Suppressor macrophage treated with lipopolysaccharide for 1 hour (primary cell): ENCODE data around the gene GEN1.

ENCODE experiments used
- DNase-seq, 3 donors: peaks; one replicate each; pipeline ENCODE4 v3.0.0-alpha.2; 2020 to 2022

GEN1 gene

DNA sequence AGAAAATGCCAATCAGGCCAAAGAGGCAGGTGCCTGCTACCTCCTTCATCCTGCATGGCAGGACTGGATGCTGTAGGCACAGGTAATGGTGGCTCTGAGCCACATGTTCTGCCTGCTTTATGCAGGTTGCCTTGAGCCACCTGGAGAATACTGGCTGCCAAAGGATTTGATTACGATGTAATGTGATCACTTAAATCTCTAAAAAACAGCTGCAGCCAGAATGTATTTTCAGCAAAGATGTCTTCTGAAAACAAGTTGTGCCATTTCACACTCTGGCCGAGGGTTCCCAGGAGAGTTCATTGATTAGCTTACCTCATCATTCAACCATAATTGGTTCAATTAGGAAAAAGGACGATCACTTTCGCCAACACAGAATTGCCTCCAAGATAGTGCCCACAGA is 44.4 kb downstream of the GEN1 start:
- no peak for DNase-seq

DNA sequence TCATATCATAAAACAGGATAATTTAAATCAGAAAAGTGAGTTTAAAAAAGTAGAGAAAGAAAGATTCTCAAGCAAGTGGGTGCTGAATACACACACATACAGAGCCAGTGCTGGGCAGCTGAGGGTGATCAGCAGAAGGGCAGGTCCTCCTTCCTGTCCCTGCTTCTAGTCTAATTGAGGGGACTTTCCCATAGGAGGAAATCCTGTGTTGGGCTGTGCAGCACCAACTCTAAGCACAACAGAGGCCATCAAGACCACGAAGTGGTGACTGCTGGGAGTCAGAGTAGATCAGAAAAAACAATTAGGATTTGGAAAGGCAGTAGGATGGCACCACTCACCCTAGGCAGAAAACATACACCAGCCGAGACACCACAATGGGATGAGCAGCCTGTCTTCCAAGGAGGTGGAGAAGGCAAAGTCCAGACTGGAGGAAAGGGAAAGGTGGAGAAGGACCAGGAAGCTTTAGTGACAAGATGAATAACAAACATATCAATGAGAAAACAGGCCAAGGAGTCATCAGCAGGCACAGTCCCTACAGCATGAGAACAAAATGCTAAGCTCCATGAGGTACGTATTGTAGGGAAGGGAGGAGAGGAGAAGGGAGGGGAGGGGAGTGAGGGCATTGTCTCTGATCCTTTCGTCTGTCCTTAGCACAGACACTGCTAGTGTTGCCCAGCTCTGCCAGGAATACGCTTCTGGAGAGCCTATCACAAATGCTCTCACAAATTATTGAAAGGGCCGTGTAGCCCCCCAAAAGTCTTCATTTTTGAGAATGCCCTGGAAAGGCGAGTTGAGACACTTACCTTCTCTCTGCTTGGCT is 45.6 kb downstream of the GEN1 start:
- peak; percentile 21 to 24 (median 22) for DNase-seq

DNA sequence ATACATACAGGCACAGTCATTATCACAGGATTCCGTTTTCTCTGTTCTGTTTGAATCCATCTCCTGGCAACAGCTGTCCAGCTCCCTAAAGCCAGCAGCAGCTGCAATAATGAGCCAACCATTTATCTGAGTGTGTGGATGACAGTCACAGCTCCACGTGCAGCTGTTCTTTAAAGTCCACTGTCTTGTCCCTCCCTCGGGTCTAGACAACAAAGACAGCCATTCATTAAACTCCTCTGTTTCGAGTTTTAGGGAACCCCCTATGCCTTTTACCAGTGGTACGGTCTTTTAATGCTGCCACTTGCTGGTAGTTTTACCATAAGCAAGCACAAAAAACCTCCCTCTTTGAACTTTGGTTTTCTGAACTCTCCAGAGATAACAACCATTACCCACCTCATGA is 46.3 kb downstream of the GEN1 start:
- no peak for DNase-seq

DNA sequence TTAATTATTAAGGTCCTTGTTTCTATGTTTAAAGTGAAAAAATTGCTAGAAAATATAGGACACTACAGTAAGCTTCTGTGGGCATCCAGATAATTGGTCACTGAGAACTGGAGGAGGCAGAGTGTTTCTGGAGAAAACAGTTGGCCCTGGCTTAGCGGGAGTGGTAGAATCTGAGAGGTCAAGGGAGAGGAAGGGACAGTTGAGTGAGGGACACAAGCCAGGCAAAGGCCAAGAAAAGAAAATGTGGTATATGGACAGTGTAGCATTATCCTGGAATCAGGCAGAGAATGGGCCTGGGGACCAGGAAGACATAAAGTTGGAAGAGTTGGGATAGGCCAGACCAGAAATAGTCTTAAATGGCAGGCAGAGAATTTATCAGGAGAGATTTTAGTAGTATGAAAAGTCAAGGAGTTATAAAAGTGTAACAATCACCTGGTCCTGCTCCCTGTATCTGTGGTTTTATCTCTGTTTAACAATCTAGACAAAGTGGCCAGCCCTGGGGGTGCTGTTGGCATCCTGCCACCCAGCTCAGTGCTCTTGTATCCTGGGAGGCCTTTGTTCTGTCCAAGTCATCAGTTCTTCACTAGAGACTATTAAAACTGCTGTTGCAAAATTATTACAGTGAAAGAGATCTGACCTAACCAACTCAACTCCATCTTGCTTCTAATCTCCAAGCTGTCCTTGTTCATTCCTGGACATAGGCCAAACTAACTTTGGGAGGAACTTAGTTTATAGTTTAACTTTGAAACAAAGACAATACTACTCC is 46.9 kb downstream of the GEN1 start:
- no peak for DNase-seq

DNA sequence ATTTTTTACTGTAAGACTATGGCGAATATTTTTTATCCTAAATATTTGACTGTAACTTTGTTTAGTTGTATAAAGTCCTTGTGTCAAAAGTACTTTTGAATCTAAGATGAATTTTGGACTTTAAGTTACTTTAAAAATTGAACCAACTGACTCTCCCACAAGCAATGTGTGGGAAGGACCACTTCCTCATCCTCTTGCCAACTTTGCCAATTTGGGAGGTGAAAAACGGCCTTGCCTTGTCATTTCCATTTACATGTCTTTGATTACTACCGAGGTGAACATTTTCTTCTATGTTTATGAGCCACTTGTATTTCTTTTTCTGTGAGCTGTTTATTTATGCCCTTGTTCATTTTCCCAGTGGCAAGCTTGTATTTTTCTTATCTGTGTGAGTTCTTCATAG is 49.6 kb downstream of the GEN1 start:
- DNase-seq = peak; percentile 45 to 67 (median 57)

DNA sequence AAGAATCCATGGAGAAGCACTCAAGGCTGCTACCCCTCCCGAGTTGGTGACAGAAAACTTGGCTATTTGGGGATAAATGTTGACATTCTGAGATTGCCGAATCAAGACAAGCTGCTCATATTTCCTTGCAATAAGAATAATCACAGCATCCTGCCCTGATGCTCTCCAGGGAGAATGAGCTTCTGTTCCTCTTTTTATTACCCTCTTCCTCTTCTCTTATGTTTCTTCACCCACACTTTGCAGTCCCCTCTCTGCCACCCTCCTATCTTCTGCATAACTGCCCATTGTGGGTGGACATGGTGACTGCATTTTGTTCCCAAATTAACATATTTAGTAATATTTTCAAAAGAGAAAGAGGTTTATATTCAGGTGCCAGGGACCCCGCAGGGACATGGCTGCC is 50.4 kb downstream of the GEN1 start:
- peak; percentile 81 to 89 (median 81) for DNase-seq

DNA sequence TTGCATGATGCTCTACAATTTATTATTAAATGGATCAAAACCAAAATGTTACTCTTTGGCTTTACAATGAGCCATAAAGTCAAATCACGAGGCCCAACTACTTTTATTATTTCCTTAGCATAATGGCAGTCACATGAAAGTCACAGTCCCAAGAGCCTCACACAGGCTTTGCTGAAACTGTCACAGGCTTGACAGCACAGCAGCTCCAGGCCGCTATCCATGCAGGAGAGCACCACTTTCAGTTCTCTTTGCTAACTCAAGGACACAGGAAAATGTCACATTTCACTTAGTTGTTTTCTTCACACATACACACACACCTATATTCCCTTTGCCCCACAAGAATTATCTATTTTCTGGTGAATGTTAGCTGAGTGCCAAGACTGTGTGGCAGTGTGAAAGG is 51.2 kb downstream of the GEN1 start:
- DNase-seq = peak; percentile 48 to 67 (median 65)

DNA sequence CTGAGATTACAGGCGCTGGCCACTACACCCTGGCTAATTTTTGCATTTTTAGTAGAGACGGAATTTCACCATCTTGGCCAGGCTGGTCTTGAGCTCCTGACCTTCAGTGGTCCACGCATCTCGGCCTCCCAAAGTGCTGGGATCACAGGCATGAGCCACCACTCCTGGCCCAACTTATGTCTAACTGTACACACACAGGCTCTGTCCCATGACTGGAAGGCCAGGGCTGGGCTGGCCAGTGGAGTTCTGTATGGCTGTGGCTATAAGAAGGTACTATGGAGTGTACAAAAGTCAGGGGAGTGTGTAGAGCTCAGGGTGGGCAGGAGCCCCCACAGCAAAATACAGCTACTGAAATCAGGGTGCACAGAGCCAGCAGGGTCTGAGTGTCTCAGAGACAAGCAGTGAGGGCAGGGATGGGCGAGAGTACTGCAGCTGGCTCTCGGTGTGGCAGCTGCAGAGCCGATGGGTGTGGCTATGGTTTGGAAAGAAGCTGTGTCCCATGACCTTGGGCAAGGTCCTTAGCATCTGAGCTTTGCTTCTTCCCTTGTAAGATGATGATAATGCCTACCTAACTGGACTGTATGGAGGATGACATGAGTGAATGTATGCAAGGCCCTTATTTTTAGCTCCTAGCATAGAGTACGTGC is 51.9 kb downstream of the GEN1 start:
- no peak for DNase-seq

DNA sequence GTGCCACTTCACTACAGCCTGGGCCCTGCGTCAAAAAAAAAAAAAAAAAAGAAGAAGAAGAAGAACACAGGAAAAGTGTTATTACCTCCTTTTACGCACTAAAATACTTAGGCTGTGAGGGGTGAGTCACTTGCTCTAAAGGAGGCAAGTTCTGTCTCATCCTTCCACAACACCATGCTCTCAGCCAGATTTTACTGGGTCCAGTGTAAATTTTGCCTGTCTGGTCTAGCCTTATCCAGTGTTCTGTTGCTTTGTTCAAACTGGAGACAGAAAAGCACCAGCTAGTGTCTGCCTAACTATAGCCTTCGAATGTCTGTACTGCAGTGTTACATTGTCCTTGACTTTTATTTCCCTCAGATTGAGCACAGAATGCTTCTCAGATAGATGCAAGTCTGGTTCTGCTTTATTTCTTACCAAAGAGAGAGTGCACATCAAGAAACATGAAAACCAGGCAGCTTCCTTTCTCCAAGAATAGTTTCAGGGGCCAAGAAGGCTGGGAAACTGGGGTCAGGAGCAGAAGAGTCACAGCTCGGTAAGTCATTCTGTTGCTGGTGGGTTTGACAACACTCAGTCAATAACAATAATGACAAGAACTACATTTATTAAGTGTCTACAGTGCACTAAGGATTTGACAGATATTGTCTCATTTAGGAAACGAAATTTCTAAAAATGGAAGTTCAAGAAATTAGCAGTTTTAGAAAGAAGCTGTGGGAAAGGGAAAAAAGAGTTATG is 59.2 kb downstream of the GEN1 start:
- peak; percentile 68 to 81 (median 74) for DNase-seq

DNA sequence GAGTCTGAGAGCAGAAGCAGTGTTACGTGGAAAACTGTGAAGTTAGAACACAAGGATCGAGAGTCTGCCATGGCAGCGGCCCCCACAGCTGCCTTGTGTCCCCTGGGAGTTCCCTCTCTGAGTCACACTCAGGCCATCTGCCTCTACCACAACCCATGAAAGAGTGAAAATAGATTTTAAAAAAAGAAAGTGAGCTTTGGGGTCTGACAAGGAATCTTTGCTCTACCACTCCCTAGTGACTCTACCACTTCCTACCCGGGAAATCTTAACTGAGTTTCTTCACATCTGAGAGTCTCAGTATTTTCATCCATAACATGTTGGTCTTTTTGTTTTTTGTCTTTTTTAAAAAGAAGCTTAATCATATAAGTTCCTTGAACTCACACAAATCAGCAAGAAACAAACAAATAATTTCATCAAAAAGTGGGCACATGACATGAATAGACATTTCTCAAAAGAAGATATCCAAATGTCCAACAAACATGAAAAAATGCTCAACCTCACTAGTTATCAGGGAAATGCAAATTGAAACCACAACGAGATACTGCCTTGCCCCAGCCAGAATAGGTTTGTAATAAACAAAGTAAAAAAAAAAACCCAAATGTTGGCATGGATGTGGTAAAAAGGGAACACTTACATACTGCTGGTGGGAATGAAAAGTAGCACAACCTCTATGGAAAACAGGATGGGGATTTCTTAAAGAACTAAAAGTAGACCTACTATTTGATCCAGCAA is 60.0 kb downstream of the GEN1 start:
- peak; percentile 86 to 93 (median 87) for DNase-seq

DNA sequence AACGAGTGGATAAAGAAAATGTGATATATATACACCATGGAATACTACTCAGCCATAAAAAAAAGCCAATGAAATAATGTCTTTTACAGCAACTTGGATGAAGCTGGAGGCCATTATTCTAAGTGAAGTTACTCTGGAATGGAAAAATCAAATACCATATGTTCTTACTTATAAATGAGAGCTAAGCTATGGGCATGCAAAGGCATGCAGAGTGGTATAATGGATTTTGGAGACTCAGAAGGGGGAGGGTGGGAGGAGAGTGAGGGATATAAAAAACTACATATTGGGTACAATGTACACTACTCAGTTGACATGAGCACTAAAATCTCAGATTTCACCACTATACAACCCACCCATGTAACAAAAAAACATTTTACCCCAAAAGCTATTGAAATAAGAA is 60.7 kb downstream of the GEN1 start:
- DNase-seq = no peak

DNA sequence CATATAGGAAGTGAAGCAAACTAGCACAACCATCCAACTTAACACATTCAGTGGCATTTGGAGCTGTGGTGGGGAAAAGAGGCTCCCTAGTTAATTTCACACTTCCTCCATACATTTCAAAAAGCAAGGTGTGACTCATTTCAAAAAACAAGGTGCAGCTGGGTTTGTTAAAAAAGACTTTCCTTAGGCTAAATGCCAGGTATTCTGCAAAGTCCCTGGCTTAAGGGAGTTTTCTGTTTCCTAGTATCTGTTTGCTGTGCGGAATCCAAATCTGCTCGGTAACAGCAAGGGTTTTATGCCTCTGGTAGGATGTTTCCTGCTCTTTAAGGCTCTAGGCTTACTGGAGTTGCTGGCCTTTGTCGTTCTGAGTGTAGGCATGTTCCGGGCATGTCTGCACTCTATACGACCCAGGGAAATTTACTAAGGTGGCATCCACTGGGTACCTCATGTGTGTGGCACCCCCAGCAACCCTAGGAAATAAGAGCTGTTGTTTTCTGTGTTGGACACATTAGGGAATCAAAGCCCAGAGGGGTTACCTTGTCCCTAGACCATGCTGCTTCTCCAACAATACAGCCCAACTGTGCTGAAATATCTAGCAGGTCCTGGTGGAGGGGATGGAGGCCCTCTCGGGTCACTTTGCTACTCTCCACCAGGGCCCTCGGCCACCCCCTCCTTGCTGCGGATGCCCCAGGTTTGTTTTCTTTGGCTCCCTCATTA is 61.7 kb downstream of the GEN1 start:
- no peak for DNase-seq

DNA sequence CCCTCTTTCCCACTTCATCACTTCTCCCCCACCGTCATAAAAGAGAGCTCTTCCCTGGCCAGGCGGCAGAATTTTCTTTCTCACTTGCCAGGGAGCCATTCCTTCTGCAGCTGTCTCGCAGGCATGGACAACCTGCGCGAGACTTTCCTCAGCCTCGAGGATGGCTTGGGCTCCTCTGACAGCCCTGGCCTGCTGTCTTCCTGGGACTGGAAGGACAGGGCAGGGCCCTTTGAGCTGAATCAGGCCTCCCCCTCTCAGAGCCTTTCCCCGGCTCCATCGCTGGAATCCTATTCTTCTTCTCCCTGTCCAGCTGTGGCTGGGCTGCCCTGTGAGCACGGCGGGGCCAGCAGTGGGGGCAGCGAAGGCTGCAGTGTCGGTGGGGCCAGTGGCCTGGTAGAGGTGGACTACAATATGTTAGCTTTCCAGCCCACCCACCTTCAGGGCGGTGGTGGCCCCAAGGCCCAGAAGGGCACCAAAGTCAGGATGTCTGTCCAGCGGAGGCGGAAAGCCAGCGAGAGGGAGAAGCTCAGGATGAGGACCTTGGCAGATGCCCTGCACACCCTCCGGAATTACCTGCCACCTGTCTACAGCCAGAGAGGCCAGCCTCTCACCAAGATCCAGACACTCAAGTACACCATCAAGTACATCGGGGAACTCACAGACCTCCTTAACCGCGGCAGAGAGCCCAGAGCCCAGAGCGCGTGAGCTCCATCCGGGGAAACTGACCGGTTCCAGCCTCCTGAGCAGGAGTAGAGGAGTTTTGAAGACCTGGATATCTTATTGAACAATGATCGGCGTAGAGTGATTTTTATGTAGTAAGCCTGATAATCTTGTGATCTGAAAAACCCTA is 62.7 kb downstream of the GEN1 start, which contains the start of gene MSGN1:
Gene MSGN1 (plus strand): TSS at position 65 of the 850 bp plus-strand sequence. CDS start 59 bp downstream, at position 124.
- DNase-seq = no peak

DNA sequence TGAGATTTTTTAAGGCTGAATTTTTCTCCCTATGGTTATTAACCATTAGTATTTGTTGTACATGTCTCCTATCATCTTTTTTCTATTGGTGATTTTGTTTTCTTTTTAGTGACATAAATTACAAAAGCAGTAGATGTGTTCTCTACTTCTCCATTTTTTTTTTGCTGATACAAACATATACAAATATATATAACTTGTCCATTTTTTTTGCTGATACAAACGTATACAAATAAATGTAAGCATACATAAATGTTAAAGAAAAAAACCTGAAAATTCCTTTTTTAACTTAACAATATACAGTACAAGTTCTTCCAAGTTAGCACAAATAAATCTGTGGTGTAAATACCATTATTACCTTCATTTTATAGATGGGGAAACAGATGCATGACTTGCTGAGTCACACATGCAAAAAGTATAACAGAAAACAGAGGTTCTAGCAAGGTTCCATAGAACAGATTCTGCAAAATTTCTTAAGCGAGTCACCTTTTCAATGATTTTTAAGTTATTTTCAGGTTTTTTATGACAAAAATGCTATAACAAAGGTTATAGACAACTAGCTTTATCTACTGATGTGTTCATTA is 64.4 kb downstream of the GEN1 start:
- peak in 2 of 3 donors; percentile 30 to 34 for DNase-seq

DNA sequence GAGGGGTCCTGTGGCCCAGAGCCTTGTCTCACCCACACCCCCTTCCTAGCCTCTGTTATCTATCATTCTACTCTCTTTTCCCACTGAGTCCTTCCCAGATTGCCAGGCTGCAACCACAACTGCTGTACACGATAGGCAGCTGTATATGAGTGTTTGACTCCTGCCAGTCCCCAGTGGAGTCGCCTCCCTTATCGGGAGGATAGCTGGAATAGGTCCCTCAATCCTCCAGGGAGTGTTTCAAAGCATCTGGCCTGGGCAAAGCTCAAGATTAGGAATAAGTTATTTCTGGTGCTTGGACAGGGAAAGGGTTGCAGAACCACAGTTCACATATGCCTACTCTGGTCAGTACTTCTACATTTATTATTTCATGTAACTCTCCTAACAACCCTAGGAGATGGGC is 67.1 kb downstream of the GEN1 start:
- no peak for DNase-seq

DNA sequence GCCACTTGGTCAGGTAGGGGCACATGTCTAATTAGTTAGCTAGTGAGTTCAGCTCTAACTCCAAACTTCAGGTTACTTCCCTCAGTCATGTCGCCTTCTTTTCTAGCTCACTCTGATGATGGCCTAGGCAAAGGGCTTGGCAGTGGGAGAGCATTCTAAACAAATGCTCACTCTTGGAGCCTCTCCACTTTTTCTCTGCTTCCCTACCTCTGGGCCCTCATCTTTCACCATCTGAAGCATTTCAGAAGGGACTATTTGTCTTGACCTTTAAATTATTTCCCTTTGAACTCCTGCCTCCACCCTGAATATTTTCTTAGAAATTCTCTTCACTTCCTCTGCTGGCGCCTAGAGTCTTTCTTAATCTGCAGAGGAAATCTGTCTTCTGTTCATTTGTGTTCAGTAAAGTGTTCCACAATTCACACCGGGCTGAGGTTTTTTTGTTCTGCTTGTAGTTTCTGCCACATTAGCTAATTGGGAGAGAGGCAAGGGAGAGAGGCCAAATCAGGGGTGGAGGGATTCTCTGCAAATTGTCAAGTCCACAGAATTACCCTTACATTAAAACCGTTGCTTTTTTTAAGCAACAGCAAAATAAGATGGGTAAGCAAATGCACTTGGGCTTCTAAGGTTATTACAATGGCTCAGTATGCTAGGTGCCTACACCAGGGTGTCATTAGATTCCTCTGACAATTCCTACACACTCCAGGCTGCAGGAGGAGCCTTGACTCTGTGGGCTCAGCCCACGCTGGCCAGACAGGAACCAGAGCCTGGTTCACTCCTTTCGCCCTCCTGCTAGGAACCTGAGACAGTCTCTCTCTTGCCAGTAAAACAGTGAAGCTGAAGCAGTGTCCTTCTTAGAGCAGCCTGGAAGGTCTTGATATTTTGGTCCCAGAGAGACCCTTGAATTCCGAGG is 67.9 kb downstream of the GEN1 start:
- DNase-seq = peak; percentile 39 to 49 (median 39)

DNA sequence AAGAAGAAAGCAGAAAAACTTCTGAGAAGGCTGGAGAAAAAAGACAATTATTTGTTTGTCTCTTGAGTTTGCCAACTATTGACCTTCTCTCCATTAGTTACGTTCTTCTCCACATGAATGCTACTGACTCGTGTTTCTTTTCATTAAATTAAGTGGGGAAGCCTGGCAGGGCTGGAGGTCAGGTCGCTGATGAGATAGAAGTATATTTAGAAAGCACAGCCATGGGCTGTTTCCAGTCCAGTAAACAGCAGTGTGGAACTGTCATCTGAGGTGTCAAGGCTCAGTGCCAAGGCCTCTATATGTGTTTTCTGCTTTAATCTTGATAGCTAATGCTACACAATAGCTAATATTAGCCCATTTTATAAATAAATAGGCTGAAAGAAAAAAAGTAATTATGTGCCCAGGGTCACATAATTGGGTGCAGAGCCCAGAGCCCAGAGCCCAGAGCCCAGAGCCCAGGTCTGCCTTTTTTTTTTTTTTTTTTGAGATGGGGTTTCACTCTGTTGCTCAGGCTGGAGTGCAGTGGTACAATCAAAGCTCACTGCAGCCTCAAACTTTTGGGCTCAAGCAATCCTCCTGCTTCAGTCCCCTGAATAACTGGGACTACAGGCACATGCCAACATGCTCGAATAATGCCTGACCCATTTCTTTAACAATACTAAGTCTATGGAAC is 68.6 kb downstream of the GEN1 start:
- DNase-seq = no peak

DNA sequence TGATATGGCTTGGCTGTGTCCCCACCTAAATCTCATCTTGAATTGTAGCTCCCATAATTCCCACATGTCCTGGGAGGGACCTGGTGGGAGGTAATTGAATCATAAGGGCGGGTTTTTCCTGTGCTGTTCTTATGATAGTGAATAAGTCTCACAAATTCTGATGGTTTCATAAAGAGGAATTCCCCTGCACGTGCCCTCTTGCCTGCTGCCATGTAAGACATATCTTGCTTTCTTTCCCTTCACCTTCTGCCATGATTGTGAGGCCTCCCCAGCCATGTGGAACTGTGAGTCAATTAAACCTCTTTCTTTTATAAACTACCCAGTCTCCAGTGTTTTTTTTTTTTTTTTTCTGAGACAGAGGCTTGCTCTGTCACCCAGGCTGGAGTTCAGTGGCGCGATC is 69.7 kb downstream of the GEN1 start:
- peak; percentile 73 to 85 (median 74) for DNase-seq
